LoVo (cell line): ENCODE measurements around the gene CRYBB1.

Experiments
- DNase-seq: peaks from one replicate; pipeline ENCODE4 v3.0.0-alpha.2; 2016; ENCODE audit warnings: low spot score

The CRYBB1 gene

DNA sequence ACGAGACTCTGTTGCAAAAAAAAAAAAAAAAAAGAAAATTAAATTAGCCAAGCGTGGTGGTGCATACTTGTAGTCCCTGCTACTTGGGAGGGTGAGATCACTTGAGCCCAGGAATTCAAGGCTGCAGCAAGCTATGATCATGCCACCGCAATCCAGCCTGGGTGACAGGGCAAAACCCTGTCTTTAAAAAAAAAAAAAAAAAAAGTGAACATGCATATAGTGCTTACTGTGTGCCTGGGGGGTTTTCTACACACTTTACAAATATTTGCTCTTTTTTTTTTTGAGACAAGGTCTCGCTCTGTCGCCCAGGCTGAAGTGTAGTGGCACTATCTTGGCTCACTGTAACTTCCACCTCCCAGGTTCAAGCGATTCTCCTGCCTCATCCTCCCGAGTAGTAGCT, 40.7 kb downstream of the CRYBB1 start:
- no peak for DNase-seq

- no peak for DNase-seq
Measured at GRCh38 chr22:26576026-26576680, 41.7 kb downstream of the CRYBB1 start.

GRCh38 chr22:26574001-26574723, 43.7 kb downstream of the CRYBB1 start:
- DNase-seq: no peak

GRCh38 chr22:26573026-26573662, 44.7 kb downstream of the CRYBB1 start:
- DNase-seq: no peak

- DNase-seq: no peak
Measured at GRCh38 chr22:26570864-26571525, 46.8 kb downstream of the CRYBB1 start.

GRCh38 chr22:26570115-26570514, 47.7 kb downstream of the CRYBB1 start:
- no peak for DNase-seq

DNA sequence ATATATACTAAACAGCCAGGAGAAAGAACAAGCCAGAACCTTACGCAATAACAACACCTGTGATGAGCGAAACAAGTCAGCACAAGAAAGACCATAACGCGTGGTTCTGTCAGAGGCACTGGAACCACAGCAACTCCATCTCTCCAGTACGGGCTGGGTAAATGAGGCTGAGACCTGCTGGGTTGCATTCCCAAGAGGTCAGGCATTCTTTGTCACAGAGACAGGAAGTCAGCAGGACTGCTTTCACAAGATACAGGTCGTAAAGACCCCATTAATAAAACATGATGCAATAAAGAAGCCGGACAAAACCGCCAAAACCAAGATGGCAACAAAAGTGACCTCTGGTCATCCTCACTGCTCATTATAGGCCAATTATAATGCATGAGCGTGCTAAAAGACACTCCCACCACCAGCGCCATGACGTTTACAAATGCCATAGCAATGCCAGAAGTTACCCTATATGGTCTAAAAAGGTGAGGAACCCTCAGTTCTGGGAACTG, 49.6 kb downstream of the CRYBB1 start:
- no peak for DNase-seq

DNA sequence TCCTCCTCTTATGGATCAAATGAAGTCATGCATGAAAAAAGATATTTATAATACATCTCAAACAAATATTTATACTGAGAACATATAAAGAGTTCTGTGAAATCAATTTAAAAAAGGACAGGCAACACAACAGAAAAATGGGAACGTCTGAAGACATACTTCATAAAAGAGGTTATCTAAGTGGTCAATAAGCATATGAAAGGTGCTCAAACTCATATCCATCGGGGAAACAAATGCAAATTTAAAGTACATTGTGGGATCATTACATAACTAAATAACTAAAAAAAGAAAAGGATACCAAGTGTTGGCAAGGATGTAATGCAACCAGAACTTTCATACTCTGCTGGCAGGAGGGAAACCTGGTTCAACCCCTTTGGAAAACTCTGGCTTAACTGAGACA, 50.2 kb downstream of the CRYBB1 start:
- no peak for DNase-seq

GRCh38 chr22:26566994-26567393, 50.8 kb downstream of the CRYBB1 start:
- DNase-seq: no peak

DNA sequence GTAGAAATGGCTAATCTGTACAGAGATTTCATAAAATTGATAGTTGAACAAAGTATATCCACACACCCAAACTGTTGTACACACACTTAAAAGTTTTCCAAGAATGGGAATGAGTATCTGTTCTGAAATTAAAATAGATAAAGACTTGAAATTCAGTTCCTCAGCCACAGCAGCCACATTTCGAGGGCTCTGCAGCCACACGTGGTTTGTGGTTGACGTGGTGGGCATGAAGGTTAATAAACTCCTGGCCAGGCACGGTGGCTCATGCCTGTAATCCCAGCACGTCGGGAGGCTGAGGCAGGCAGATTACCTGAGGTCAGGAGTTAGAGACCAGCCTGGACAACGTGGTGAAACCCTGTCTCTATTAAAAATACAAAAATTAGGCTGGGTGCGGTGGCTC, 51.9 kb downstream of the CRYBB1 start:
- DNase-seq: no peak

- no peak for DNase-seq
Measured at GRCh38 chr22:26565181-26565580, 52.6 kb downstream of the CRYBB1 start.

- no peak for DNase-seq
Measured at GRCh38 chr22:26564672-26565071, 53.2 kb downstream of the CRYBB1 start.

DNA sequence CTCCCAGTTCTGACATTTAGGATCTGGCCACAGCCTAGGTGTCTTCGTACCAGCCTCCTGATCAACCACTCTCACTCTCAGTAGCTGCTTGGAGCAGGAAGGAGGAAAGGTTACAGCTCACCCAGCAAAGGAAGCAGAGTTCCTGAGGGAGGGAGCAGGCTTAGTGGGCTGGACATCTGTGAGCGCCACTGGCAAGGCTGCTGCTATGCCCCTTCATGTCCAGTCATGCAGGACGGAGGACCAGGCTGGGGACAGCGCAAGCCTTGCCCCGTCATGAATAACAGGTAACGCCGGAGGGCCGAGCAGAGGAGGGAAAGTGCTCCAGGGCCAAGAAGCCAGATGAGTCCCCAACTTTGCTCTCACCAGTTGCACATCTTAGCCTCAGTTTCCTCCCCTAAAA, 53.6 kb downstream of the CRYBB1 start:
- no peak for DNase-seq

GRCh38 chr22:26563022-26563421, 54.8 kb downstream of the CRYBB1 start:
- no peak for DNase-seq

DNA sequence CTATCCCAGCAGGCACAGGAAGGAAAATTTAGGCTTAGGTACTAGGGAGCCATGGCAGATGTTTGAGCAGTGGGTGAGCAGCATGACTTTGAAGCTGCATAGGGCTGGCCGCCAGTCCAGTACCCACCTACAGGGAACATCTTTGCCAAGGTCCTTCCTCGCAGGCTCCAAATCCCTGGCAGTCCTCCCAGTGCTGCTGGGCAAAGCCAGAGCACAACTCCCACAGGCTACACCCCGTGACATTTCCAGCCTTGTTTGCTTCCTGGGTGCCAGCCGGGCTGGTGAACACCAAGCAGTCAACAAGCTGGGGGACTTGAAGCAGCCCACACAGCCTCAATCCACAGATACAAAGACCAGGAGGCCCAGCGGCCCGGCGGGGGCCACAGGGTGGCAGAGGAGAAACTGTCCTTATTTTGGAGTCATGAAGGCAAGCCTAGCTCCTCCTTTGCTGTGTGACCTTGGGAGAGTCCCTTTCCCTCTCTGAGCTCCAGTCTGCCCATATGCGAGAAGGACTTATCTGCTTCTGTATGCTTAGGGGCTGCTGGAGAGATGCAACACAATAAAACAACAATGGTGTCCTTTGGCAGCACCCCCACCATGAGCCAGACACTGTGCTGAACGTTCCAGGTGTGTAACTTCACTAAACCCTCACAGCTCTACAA, 55.9 kb downstream of the CRYBB1 start:
- DNase-seq: no peak

DNA sequence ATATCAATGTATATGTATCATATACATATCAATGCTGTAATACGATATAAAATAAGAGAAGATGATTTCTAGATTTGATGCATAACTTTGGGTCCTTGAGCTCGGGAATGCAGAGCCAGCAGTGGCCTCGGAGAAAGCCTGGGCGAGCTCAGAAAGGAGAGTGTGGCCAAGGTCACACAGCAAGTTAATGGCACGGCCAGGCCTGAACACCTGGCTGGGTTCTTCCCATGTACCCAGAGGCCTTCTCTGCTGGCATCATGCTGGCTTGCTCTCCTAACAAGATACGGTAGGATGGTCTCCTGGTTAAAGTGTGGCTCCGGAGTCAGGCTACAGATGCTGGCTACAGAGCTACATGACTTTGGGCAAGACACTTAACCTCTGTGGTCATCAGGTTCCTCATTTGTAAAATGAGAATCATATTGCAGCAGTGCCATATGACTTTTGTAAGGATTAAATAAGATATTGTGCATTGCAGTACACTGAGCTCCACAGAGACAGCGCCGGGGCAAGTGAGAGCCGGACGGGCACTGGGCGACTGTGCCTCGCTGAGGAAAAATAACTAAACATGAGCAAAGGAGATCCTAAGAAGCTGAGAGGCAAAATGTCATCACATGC, 57.8 kb downstream of the CRYBB1 start:
- no peak for DNase-seq

DNA sequence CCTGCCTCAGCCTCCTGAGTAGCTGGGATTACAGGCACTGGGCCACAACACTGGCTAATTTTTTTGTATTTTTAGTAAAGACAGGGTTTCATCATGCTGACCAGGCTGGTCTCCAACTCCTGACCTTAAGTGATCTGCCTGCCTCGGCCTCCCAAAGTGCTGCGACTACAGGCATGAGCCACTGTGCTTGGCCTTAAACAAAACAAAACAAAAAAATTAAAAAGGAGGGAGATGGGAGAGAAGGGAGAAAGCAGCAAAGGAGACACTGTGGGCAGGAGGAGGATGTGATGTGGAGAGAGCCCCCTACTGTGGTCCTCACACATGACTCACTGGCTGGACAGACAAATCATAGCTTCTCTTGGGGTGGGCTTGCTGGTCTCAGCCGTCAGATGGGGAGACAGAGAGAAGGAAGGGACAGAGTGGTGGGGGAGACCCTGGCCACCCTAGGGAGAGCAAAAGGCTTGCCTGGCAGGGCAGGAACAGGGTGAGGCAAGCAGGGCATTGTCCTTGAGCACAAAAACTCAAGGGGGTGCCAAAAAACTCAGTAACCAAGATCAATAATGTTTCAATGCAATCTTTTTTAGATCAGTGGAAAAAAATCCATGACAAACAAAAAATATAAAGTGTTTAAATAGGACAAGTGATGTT, 59.5 kb downstream of the CRYBB1 start:
- no peak for DNase-seq

GRCh38 chr22:26556904-26557303, 60.9 kb downstream of the CRYBB1 start:
- DNase-seq: no peak

GRCh38 chr22:26555478-26555877, 62.3 kb downstream of the CRYBB1 start:
- DNase-seq: no peak

- DNase-seq: no peak
Measured at GRCh38 chr22:26554956-26555355, 62.9 kb downstream of the CRYBB1 start.
